ENCODE data around the gene NDFIP2. TPM values are rescaled to one million over a fixed set of nuclear protein-coding genes. Genes with fewer than 3 reads are reported as not detected.

The NDFIP2 gene
- total and polyA plus RNA-seq, 10 of the 15 experiments (the other 5 are each of a cell fraction or from before 2014, with no cell fraction given) = 17.9 to 57.2 (median 30.6) TPM

DNA sequence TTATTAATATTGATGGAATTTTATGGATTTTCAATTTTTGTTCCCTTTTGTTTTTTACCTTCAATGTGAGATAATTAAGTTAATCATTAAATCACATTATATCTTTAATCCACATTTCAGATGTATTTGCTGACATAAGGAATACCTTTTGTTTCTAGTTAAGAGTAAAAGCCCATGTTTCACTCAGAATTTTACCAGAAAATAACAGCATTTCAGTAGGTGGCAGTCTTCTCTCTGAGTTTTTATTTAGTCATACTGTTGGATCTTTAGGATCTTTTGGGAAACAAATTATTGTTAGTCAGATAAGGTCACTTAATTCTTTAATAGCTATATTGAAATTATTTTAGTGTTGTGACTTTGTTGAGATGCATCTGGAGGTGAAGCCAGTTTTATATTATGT lies 67.9 kb downstream of the NDFIP2 start:
- POLR2A ChIA-PET = no interaction called here
- no peak overlapping the region for H2AFZ ChIP-seq (ENCODE audit: control insufficient read depth, low read depth, low read length)
- H3K9me3 ChIP-seq (replicated peaks; ENCODE audit: control insufficient read depth, insufficient read depth, low read length) = no peaks in the 10 kb centered on the region
- no peak overlapping the region for H3K4me2 ChIP-seq (ENCODE audit: control insufficient read depth, insufficient read depth)
- RAD21 ChIA-PET (ENCODE audit: unreplicated experiment) = interaction anchor here (1.2 to 1.7 kb wide), 2 partner anchors 8 to 46 kb away, joined by 3 to 9 read pairs; no protein-coding TSS in a partner anchor
- H4K20me1 ChIP-seq (ENCODE audit: control insufficient read depth, insufficient read depth) = no peaks in the 10 kb centered on the region
- no peaks in the 10 kb centered on the region for H3K27me3 ChIP-seq (replicated peaks in 1 of 2; ENCODE audit: control insufficient read depth in 2 of 2, insufficient read depth in 2 of 2, low read length in 1 of 2)
- TF ChIP-seq ZBED1 (IDR thresholded peaks at IDR 0.05; ENCODE audit: borderline replicate concordance) = no peak
- no peak for TF ChIP-seq PML (IDR thresholded peaks at IDR 0.05; ENCODE audit: low read length)
- no peaks in the 10 kb centered on the region for H3K36me3 ChIP-seq (ENCODE audit: control insufficient read depth in 2 of 2, insufficient read depth in 2 of 2, low read length in 1 of 2)
- BruUV-seq (replicated peaks) = no TSS peak
- H3K4me1 ChIP-seq (ENCODE audit: control insufficient read depth, insufficient read depth, low read length) = no peaks in the 10 kb centered on the region
- no peak overlapping the region for H3K27ac ChIP-seq (ENCODE audit: control insufficient read depth, insufficient read depth)
- H3K79me2 ChIP-seq (ENCODE audit: control insufficient read depth, insufficient read depth, low read length) = no peaks in the 10 kb centered on the region
- H3K9ac ChIP-seq (ENCODE audit: control insufficient read depth, insufficient read depth, low read length) = no peak overlapping the region
- CTCF ChIA-PET = interaction anchor here (1.3 to 3.0 kb wide), 3 partner anchors 125 to 130 kb away, joined by 3 to 9 read pairs (median 3); no protein-coding TSS in a partner anchor
- SMC1A ChIA-PET (ENCODE audit: uncharacterized antibody, unreplicated experiment) = interaction anchor here (0.7 kb wide), 1 partner anchor 125 kb away, joined by 3 read pairs; no protein-coding TSS in a partner anchor
- FAIRE-seq (no peak), ATAC-seq (no peak), DNase-seq (ENCODE audit: low read depth, low spot score) (no peak)
- intact Hi-C loops (cut with micrococcal nuclease; ENCODE audit: unreplicated experiment) = loop anchor here (10.0 kb wide), 1 partner anchor 554 kb away; no protein-coding TSS in a partner anchor
- in situ Hi-C loops (cut with MboI) = no loop called here
- no peak overlapping the region for H3K4me3 ChIP-seq

- Histone ChIP-seq H3K9me3 (replicated peaks; ENCODE audit: control insufficient read depth, insufficient read depth, low read length) (no peaks in the 10 kb centered on the region), H3K4me3 (no peak overlapping the region), H3K4me1 (ENCODE audit: control insufficient read depth, insufficient read depth, low read length) (no peaks in the 10 kb centered on the region), H4K20me1 (ENCODE audit: control insufficient read depth, insufficient read depth) (no peaks in the 10 kb centered on the region), H2AFZ (ENCODE audit: control insufficient read depth, low read depth, low read length) (no peak overlapping the region), H3K4me2 (ENCODE audit: control insufficient read depth, insufficient read depth) (no peak overlapping the region), H3K79me2 (ENCODE audit: control insufficient read depth, insufficient read depth, low read length) (no peaks in the 10 kb centered on the region), H3K9ac (ENCODE audit: control insufficient read depth, insufficient read depth, low read length) (no peak overlapping the region), H3K36me3 (ENCODE audit: control insufficient read depth in 2 of 2, insufficient read depth in 2 of 2, low read length in 1 of 2) (no peaks in the 10 kb centered on the region), H3K27me3 (replicated peaks in 1 of 2; ENCODE audit: control insufficient read depth in 2 of 2, insufficient read depth in 2 of 2, low read length in 1 of 2) (no peaks in the 10 kb centered on the region), H3K27ac (ENCODE audit: control insufficient read depth, insufficient read depth) (no peak overlapping the region)
- in situ Hi-C loops (cut with MboI) (no loop called here), intact Hi-C loops (cut with micrococcal nuclease; ENCODE audit: unreplicated experiment) (loop anchor here (10.0 kb wide), 1 partner anchor 555 kb away; no protein-coding TSS in a partner anchor)
- ATAC-seq = no peak
- 100% methylated on average over 2 of the region's 2 CpGs for WGBS (ENCODE audit: insufficient coverage, insufficient replicate concordance, low lambda C conversion rate, missing lambda C conversion rate)
- BruUV-seq (replicated peaks) = no TSS peak
- ChIA-PET CTCF (interaction anchor here (0.8 to 3.0 kb wide), 4 partner anchors 113 to 130 kb away, joined by 3 to 9 read pairs (median 3); no protein-coding TSS in a partner anchor), RAD21 (ENCODE audit: unreplicated experiment) (interaction anchor here (0.7 to 1.7 kb wide), 3 partner anchors 9 to 171 kb away, joined by 3 to 9 read pairs (median 3); no protein-coding TSS in a partner anchor), SMC1A (ENCODE audit: uncharacterized antibody, unreplicated experiment) (interaction anchor here (0.7 to 1.1 kb wide), 2 partner anchors 33 to 125 kb away, joined by 3 read pairs; no protein-coding TSS in a partner anchor), POLR2A (no interaction called here)
- TF ChIP-seq NR2F1 (conservative IDR thresholded peaks at IDR 0.05) (no peak), ZBED1 (IDR thresholded peaks at IDR 0.05; ENCODE audit: borderline replicate concordance) (no peak), SUPT20H (IDR thresholded peaks at IDR 0.05; ENCODE audit: borderline replicate concordance, control insufficient read depth, low read depth, low read length) (no peak), POLR2AphosphoS2 (IDR thresholded peaks at IDR 0.05; ENCODE audit: low read depth, low read length) (no peak)
- DNase-seq (ENCODE audit: low read depth, low spot score) = no peak
- FAIRE-seq = no peak
Observed at GRCh38 chr13:79549355-79550106, 68.6 kb downstream of the NDFIP2 start.
